GM12878 (cell line): ENCODE data around the gene CUL5. TPM values are rescaled to one million over a fixed set of nuclear protein-coding genes. Genes with fewer than 3 reads are reported as not detected.

ENCODE experiments used
- ATAC-seq: fragments of 200-7000 bp; cut with Tn5 transposase; 3 replicates; pipeline ENCODE4 v1.9.1; 2020; ENCODE audit warnings: mild to moderate bottlenecking, moderate library complexity
- BruUV-seq: library from RNA; stranded (reverse); fragments of 400-500 nt; replicated peaks from 2 replicates; lab custom pipeline; 2021; lab: Mats Ljungman, UMichigan
- CTCF ChIA-PET: fragments of 300-600 bp; sonication (Branson Sonifier 250); formaldehyde crosslinking; extraction: SDS; loops from one replicate; lab custom pipeline; 2021; ENCODE audit warnings: inconsistent platforms; lab: Yijun Ruan, JAX
- POLR2A ChIA-PET: fragments of 350-600 bp; formaldehyde crosslinking; extraction: SDS; loops from one replicate; lab custom pipeline; 2021; ENCODE audit warnings: inconsistent platforms; lab: Charles Lee
- RAD21 ChIA-PET: fragments of 300-600 bp; sonication (Branson Sonifier 250); formaldehyde crosslinking; loops from one replicate; lab custom pipeline; 2023; ENCODE audit warnings: antibody characterized with exemption; ENCODE audit not compliant: unreplicated experiment; lab: Charles Lee
- SMC1A ChIA-PET: fragments of 300-600 bp; sonication (Branson Sonifier 250); formaldehyde crosslinking; loops from one replicate; lab custom pipeline; 2023; ENCODE audit not compliant: unreplicated experiment, uncharacterized antibody; lab: Charles Lee
- DNase-seq: peaks from one replicate; pipeline ENCODE4 v3.0.0-alpha.2; 2011; ENCODE audit warnings: low read depth, low spot score
- FAIRE-seq: peaks from 3 replicates; lab custom pipeline; 2011; peaks lifted over from hg19 to GRCh38; lab: Jason Lieb, UNC
- H2AFZ ChIP-seq: 2 replicates; pipeline ENCODE4 v1.6.0; 2011; ENCODE audit warnings: low read depth, low read length, control low read depth; ENCODE audit not compliant: control insufficient read depth
- H3K27ac ChIP-seq: 2 replicates; pipeline ENCODE4 v1.5.1; 2011; ENCODE audit warnings: control low read depth; ENCODE audit not compliant: control insufficient read depth, insufficient read depth
- H3K27me3 ChIP-seq, 2 experiments: replicated peaks in 1 of 2; 2 replicates each; pipeline versions ENCODE4 v1.6.0 to v1.6.1; 2011; ENCODE audit warnings: low read length in 1 of 2; ENCODE audit not compliant: control insufficient read depth in 2 of 2, insufficient read depth in 2 of 2
- H3K36me3 ChIP-seq, 2 experiments: 2 replicates each; pipeline ENCODE4 v1.5.1; 2011; ENCODE audit warnings: low read length in 1 of 2; ENCODE audit not compliant: control insufficient read depth in 2 of 2, insufficient read depth in 2 of 2
- H3K4me1 ChIP-seq: 2 replicates; pipeline ENCODE4 v1.6.1; 2011; ENCODE audit warnings: mild to moderate bottlenecking, low read length, moderate library complexity, mixed read lengths; ENCODE audit not compliant: control insufficient read depth, insufficient read depth
- H3K4me2 ChIP-seq: 2 replicates; pipeline ENCODE4 v1.6.0; 2011; ENCODE audit warnings: control low read depth; ENCODE audit not compliant: control insufficient read depth, insufficient read depth
- H3K4me3 ChIP-seq: fragments of 200-600 bp; sonication (generic); 2 replicates; pipeline ENCODE4 v1.5.1; 2016
- H3K79me2 ChIP-seq: 2 replicates; pipeline ENCODE4 v1.6.0; 2011; ENCODE audit warnings: low read length; ENCODE audit not compliant: control insufficient read depth, insufficient read depth
- H3K9ac ChIP-seq: 2 replicates; pipeline ENCODE4 v1.8.0; 2011; ENCODE audit warnings: low read length, control low read depth, mixed read lengths; ENCODE audit not compliant: control insufficient read depth, insufficient read depth
- H3K9me3 ChIP-seq: replicated peaks from 3 replicates; pipeline ENCODE4 v1.5.1; 2011; ENCODE audit warnings: mild to moderate bottlenecking, low read length; ENCODE audit not compliant: control insufficient read depth, insufficient read depth
- H4K20me1 ChIP-seq: 2 replicates; pipeline ENCODE4 v1.6.0; 2011; ENCODE audit not compliant: control insufficient read depth, insufficient read depth
- MYB ChIP-seq: fragments of 150-350 bp; IDR thresholded peaks from 2 replicates; pipeline ENCODE4 v1.6.1; 2014; ENCODE audit warnings: mild to moderate bottlenecking, low read depth, low read length, borderline replicate concordance
- NFXL1 ChIP-seq: fragments of 450-650 bp; IDR thresholded peaks from 2 replicates; pipeline ENCODE4 v1.6.1; 2017; ENCODE audit warnings: antibody characterized with exemption, mild to moderate bottlenecking, borderline replicate concordance
- POLR2AphosphoS2 ChIP-seq: IDR thresholded peaks from 2 replicates; pipeline ENCODE4 v1.6.1; 2011; ENCODE audit warnings: low read depth, mild to moderate bottlenecking, low read length, improper control_type of control experiment, moderate library complexity
- POLR2AphosphoS5 ChIP-seq: IDR thresholded peaks from 2 replicates; pipeline ENCODE4 v1.6.1; 2011; ENCODE audit warnings: mild to moderate bottlenecking, low read length, inconsistent platforms
- STAT1 ChIP-seq: fragments of 450-650 bp; conservative IDR thresholded peaks from 2 replicates; pipeline ENCODE4 v1.6.1; 2014; ENCODE audit warnings: antibody characterized with exemption, mild to moderate bottlenecking
- TARDBP ChIP-seq: IDR thresholded peaks from 2 replicates; pipeline ENCODE4 v1.6.1; 2016; ENCODE audit warnings: borderline replicate concordance
- USF2 ChIP-seq: IDR thresholded peaks from 2 replicates; pipeline ENCODE4 v1.6.1; 2011; ENCODE audit warnings: low read depth, low read length, improper control_type of control experiment, borderline replicate concordance
- ZBTB11 ChIP-seq: fragments of 450-650 bp; formaldehyde crosslinking; IDR thresholded peaks from 2 replicates; pipeline ENCODE4 v1.5.0; 2022; ENCODE audit warnings: mild to moderate bottlenecking, missing genetic modification characterization
- WGBS: methylation state at CpG from one replicate; pipeline ENCODE4 v1.1.6; 2016; ENCODE audit warnings: low lambda C conversion rate; ENCODE audit not compliant: insufficient replicate concordance, insufficient coverage; ENCODE audit errors: missing lambda C conversion rate; 5-methylcytosine and 5-hydroxymethylcytosine counted together
- in situ Hi-C: fragments of 300-500 bp; cut with MboI; formaldehyde crosslinking; loops from 9 replicates; pipeline ENCODE4 v1.14.3; 2018; ENCODE audit warnings: mixed read lengths
- intact Hi-C: fragments of 100-400 bp; cut with micrococcal nuclease; formaldehyde crosslinking; loops from one replicate; pipeline ENCODE4 v1.14.2; 2022; ENCODE audit not compliant: unreplicated experiment
- polyA plus RNA-seq, 11 experiments: library from polyadenylated mRNA; depleted of rRNA in 4 of 11; unstranded in 6 of 11; stranded (reverse) in 5 of 11; fragments of >200 nt; fragmentation: Nextera tagmentation in 4 of 11; fragmentation: Illumina TruSeq in 1 of 11; extraction: Ambion mirVana in 4 of 11; extraction: Trizol in 1 of 11; gene quantifications; 1 replicate in 1 of 11; 2 replicates in 10 of 11; pipeline versions ENCODE4 v1.2.1 to v1.2.3, GENCODE V29; 2011 to 2016; ENCODE audit warnings: inconsistent platforms in 2 of 11, missing spikeins in 2 of 11, low read depth in 1 of 11
- total RNA-seq, 4 experiments: library from RNA; depleted of rRNA in 3 of 4; stranded (reverse); fragments of >200 nt in 3 of 4; fragmentation: Illumina TruSeq in 1 of 4; extraction: Trizol in 1 of 4; gene quantifications; 2 replicates each; pipeline versions ENCODE4 v1.2.1 to v1.2.3, GENCODE V29; 2013 to 2021

The CUL5 gene
- total and polyA plus RNA-seq, 10 of the 15 experiments (the other 5 are each of a cell fraction or from before 2014, with no cell fraction given) = 9.1 to 37.6 (median 18.3) TPM

- POLR2A ChIA-PET = no interaction called here
- Histone ChIP-seq H3K9ac (no peak overlapping the region), H3K4me2 (no peak overlapping the region), H3K4me3 (no peak overlapping the region), H4K20me1 (no peaks in the 10 kb centered on the region), H2AFZ (no peak overlapping the region), H3K4me1 (no peaks in the 10 kb centered on the region), H3K27me3 (no peaks in the 10 kb centered on the region), H3K36me3 (no peaks in the 10 kb centered on the region), H3K79me2 (peaks cover 41% of the 10 kb centered on the region), H3K9me3 (no peaks in the 10 kb centered on the region), H3K27ac (no peak overlapping the region)
- FAIRE-seq (no peak), ATAC-seq (no peak), DNase-seq (no peak)
- WGBS = 93% methylated on average over 16 of the region's 18 CpGs
- BruUV-seq = no TSS peak
- in situ Hi-C loops = loop anchor here (10.0 kb wide), 1 partner anchor 647 kb away; no protein-coding TSS in a partner anchor
- intact Hi-C loops = loop anchor here (10.0 kb wide), 2 partner anchors 443 to 637 kb away; partner anchors contain the start of gene ALKBH8
- CTCF ChIA-PET = interaction anchor here (0.9 to 3.2 kb wide), 11 partner anchors 8 to 111 kb away, joined by 3 to 23 read pairs (median 15); no protein-coding TSS in a partner anchor
- no peak for TF ChIP-seq MYB
- no peak for TF ChIP-seq POLR2AphosphoS2
- TF ChIP-seq USF2 = no peak
- no peak for TF ChIP-seq POLR2AphosphoS5
- TF ChIP-seq TARDBP = no peak
- TF ChIP-seq ZBTB11 (CRISPR knock-in tag) = no peak
- no peak for TF ChIP-seq STAT1
- TF ChIP-seq NFXL1 = no peak
- RAD21 ChIA-PET = interaction anchor here (1.8 to 3.3 kb wide), 2 partner anchors 18 to 62 kb away, joined by 13 to 30 read pairs; no protein-coding TSS in a partner anchor
- SMC1A ChIA-PET = interaction anchor here (0.6 to 0.8 kb wide), 2 partner anchors 8 to 1005 kb away, joined by 4 to 5 read pairs; no protein-coding TSS in a partner anchor
Measured at GRCh38 chr11:108007819-108008218, 879 bp upstream of the CUL5 start.
